NCI-H146 (cell line): Measurements from ENCODE around the gene TRIM4.

Experiments used
- DNase-seq: peaks from one replicate; lab custom pipeline; 2025; lab: John Stamatoyannopoulos, UW

TRIM4 gene

DNA sequence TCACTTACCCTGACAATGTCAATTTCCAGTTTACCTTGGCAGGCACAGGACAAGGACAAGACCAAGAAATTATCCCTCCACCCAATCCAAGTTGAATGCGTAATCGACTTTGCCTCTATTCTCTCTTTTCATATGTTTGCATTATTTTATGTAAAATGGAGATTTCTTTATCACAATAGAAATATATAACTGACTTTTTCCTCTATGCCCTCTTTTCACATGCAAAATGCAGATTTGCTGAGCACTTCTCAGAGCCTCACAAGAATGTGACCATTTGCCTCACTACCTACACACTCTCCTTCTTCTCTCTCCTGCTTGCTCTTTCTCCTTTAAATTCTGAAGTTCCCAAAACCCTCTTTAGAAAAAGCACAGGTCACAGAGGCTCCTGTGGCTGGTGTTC lies 76.4 kb downstream of the TRIM4 start:
- DNase-seq = no peak
